Ishikawa (cell line): ENCODE results near the gene CUL9.

Source experiments
- CEBPB ChIP-seq: IDR thresholded peaks from 2 replicates; pipeline ENCODE4 v1.6.1; 2012
- EP300 ChIP-seq: IDR thresholded peaks from 2 replicates; pipeline ENCODE4 v1.6.1; 2012; ENCODE audit warnings: borderline replicate concordance
- FOXM1 ChIP-seq: IDR thresholded peaks from 2 replicates; pipeline ENCODE4 v1.6.1; 2012; ENCODE audit warnings: low read depth, borderline replicate concordance
- TAF1 ChIP-seq: IDR thresholded peaks from 2 replicates; pipeline ENCODE4 v1.6.1; 2012; ENCODE audit warnings: low read depth, mild to moderate bottlenecking
- TCF12 ChIP-seq: IDR thresholded peaks from 2 replicates; pipeline ENCODE4 v1.6.1; 2012; ENCODE audit warnings: low read depth
- YY1 ChIP-seq: IDR thresholded peaks from 2 replicates; pipeline ENCODE4 v1.6.1; 2012; ENCODE audit warnings: low read depth
- TF ChIP-seq, protein P1 (sequence below): IDR thresholded peaks from 2 replicates; pipeline ENCODE4 v1.6.1; 2012

DNA sequence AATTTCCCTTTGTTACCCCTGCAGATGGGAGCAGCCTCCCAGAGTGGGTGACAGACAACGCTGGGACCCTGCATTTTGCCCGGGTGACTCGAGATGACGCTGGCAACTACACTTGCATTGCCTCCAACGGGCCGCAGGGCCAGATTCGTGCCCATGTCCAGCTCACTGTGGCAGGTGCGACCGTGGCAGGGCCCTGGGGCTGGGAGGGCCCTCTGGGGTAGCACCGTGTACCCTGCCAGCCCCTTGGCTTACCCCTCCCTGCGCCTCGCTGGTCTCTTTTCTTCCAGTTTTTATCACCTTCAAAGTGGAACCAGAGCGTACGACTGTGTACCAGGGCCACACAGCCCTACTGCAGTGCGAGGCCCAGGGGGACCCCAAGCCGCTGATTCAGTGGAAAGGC, 40.4 kb upstream of the CUL9 start:
- TF ChIP-seq FOXM1 (no peak), TAF1 (no peak), CEBPB (no peak), EP300 (no peak), TCF12 (no peak), YY1 (no peak)
- TF ChIP-seq, protein P1, sequence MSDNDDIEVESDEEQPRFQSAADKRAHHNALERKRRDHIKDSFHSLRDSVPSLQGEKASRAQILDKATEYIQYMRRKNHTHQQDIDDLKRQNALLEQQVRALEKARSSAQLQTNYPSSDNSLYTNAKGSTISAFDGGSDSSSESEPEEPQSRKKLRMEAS: no peak
